Body of pancreas (tissue), 4 donors: ENCODE data around the gene GSTP1. TPM values are rescaled to one million over a fixed set of nuclear protein-coding genes. Genes with fewer than 3 reads are reported as not detected.

Experiments
- ATAC-seq: fragments of 150-250 bp; one replicate; pipeline ENCODE4 v1.9.1; 2016
- DNase-seq, 4 donors: peaks; one replicate each; pipeline ENCODE4 v3.0.0-alpha.2; 2019
- H3K27ac ChIP-seq, 4 donors: fragments of 200-600 bp; sonication (generic); 1 replicate in 3 of 4; 2 replicates in 1 of 4; pipeline versions ENCODE4 v1.5.1 to v1.6.1; 2016 to 2019; ENCODE audit warnings: mild to moderate bottlenecking in 1 of 4, mixed read lengths in 1 of 4, moderate library complexity in 1 of 4
- H3K27me3 ChIP-seq, 2 donors: fragments of 200-600 bp; sonication (generic); one replicate each; pipeline ENCODE4 v1.6.0; 2016; ENCODE audit warnings: mild to moderate bottlenecking in 1 of 2
- H3K36me3 ChIP-seq, 2 donors: fragments of 200-600 bp; sonication (generic); replicated peaks in 1 of 2; 2 replicates each; pipeline ENCODE4 v1.5.1; 2016; ENCODE audit warnings: low read depth in 2 of 2; ENCODE audit not compliant: insufficient read depth in 1 of 2
- H3K4me1 ChIP-seq: fragments of 200-600 bp; sonication (generic); one replicate; pipeline ENCODE4 v1.6.0; 2016
- H3K4me3 ChIP-seq, 2 donors: fragments of 200-600 bp; sonication (generic); 1 replicate in 1 of 2; 2 replicates in 1 of 2; pipeline ENCODE4 v1.5.1; 2016 to 2019
- H3K9me3 ChIP-seq, 3 donors: fragments of 200-600 bp; sonication (generic); 1 replicate in 2 of 3; 2 replicates in 1 of 3; pipeline ENCODE4 v1.5.1; 2016
- CTCF ChIP-seq, 7 experiments: fragments of 450-650 bp in 4 of 7; fragments of 200-600 bp in 3 of 7; sonication (generic) in 3 of 7; IDR thresholded peaks; one replicate each; pipeline ENCODE4 v1.5.1; 2016 to 2019; ENCODE audit warnings: antibody characterized with exemption in 7 of 7
- POLR2A ChIP-seq, 3 donors: fragments of 450-650 bp; IDR thresholded peaks; one replicate each; pipeline ENCODE4 v1.6.1; 2016; ENCODE audit warnings: antibody characterized with exemption in 3 of 3, mild to moderate bottlenecking in 2 of 3
- WGBS, 2 donors: methylation state at CpG; one replicate each; pipeline ENCODE4 v1.1.5; 2017; 5-methylcytosine and 5-hydroxymethylcytosine counted together
- intact Hi-C: fragments of 100-400 bp; cut with DNase I; formaldehyde crosslinking; loops from one replicate; pipeline ENCODE4 v1.15.1; 2023
- small RNA-seq: library from RNA; depleted of rRNA; stranded (forward); fragments of <200 nt; gene quantifications from one replicate; pipeline ENCODE3, GENCODE V24; 2016
- total RNA-seq, 2 donors: library from RNA; depleted of rRNA; stranded (reverse); fragments of >200 nt; gene quantifications; one replicate each; pipeline ENCODE4 v1.1.0, GENCODE V29; 2016

Gene GSTP1
- total RNA-seq, 2 donors from 2014 or later = 359 to 454 TPM

- TF ChIP-seq POLR2A (IDR thresholded peaks at IDR 0.05) (no peak), CTCF (IDR thresholded peaks at IDR 0.05) (no peak)
- Histone ChIP-seq H3K27ac (no peak overlapping the region), H3K4me3 (no peak overlapping the region), H3K27me3 (no peaks in the 10 kb centered on the region), H3K4me1 (peaks cover 38% of the 10 kb centered on the region), H3K9me3 (no peaks in the 10 kb centered on the region), H3K36me3 (no peaks in the 10 kb centered on the region)
- 80 to 83% methylated on average over 11 to 17 of the region's 22 CpGs for WGBS, 2 donors
- ATAC-seq (no peak), DNase-seq (no peak)
- intact Hi-C loops = no loop called here
Observed at GRCh38 chr11:67633758-67634365, 50.2 kb downstream of the GSTP1 start.

- Histone ChIP-seq H3K4me3 (no peak overlapping the region), H3K4me1 (peaks cover 30% of the 10 kb centered on the region), H3K36me3 (no peaks in the 10 kb centered on the region), H3K27me3 (no peaks in the 10 kb centered on the region), H3K9me3 (no peaks in the 10 kb centered on the region), H3K27ac (no peak overlapping the region)
- TF ChIP-seq POLR2A (IDR thresholded peaks at IDR 0.05) = no peak
- no peak for TF ChIP-seq CTCF (IDR thresholded peaks at IDR 0.05)
- WGBS, 2 donors = 83 to 90% methylated on average over 4 to 20 of the region's 20 CpGs
- ATAC-seq = no peak
- intact Hi-C loops = no loop called here
- DNase-seq = no peak
Observed at GRCh38 chr11:67634366-67635230, 51.0 kb downstream of the GSTP1 start.

- peaks cover 35% of the 10 kb centered on the region for H3K4me1 ChIP-seq
- no peak overlapping the region for H3K4me3 ChIP-seq
- no peak overlapping the region for H3K27ac ChIP-seq
- 91 to 100% methylated on average over 2 to 4 of the region's 4 CpGs for WGBS, 2 donors
- H3K36me3 ChIP-seq = no peaks in the 10 kb centered on the region
- TF ChIP-seq CTCF (IDR thresholded peaks at IDR 0.05) = no peak
- no peak for TF ChIP-seq POLR2A (IDR thresholded peaks at IDR 0.05)
- intact Hi-C loops = no loop called here
- H3K27me3 ChIP-seq = no peaks in the 10 kb centered on the region
- ATAC-seq (no peak), DNase-seq (no peak)
- H3K9me3 ChIP-seq = no peaks in the 10 kb centered on the region
Observed at GRCh38 chr11:67635231-67635521, 51.6 kb downstream of the GSTP1 start.

Small RNA genes within 50 kb of the gene (small RNA-seq; reads per million reads assigned to genes)
- gene AP003385.3 = not detected

Other genes with a start within 250 kb of the GSTP1 start
- gene POLD4, start 230.3 kb upstream of the GSTP1 start, total RNA-seq = 100 to 1,000 TPM in 1 of 2 donors, 10 to 100 TPM in 1; 82.1 to 103 TPM
- gene CLCF1, start 210.2 kb upstream of the GSTP1 start, total RNA-seq = 10 to 100 TPM in 1 of 2 donors, 1 to 10 TPM in 1; 2.3 to 14.5 TPM
- 10 to 100 TPM; 22.6 to 49.4 TPM for gene RAD9A, start 191.8 kb upstream of the GSTP1 start, total RNA-seq
- 100 to 1,000 TPM in 1 of 2 donors, 10 to 100 TPM in 1; 81.1 to 104 TPM for gene PPP1CA, start 182.0 kb upstream of the GSTP1 start, total RNA-seq
- gene TBC1D10C, start 179.7 kb upstream of the GSTP1 start, total RNA-seq = 1 to 10 TPM; 1.6 to 4.3 TPM
- 1 to 10 TPM; 2.1 to 2.6 TPM for gene CARNS1, start 168.1 kb upstream of the GSTP1 start, total RNA-seq
- 10 to 100 TPM; 34.9 to 36.1 TPM for gene RPS6KB2, start 155.3 kb upstream of the GSTP1 start, total RNA-seq
- 1 to 10 TPM; 6.0 to 6.9 TPM for gene PTPRCAP, start 146.1 kb upstream of the GSTP1 start, total RNA-seq
- gene CORO1B, start 140.3 kb upstream of the GSTP1 start, total RNA-seq = 10 to 100 TPM; 53.1 to 55.3 TPM
- not detected for gene GPR152, start 131.1 kb upstream of the GSTP1 start, total RNA-seq
- 1 to 10 TPM in 1 of 2 donors, not detected in 1; 3.1 TPM for gene CABP4, start 128.5 kb upstream of the GSTP1 start, total RNA-seq
- gene TMEM134, start 114.6 kb upstream of the GSTP1 start, total RNA-seq = 100 to 1,000 TPM in 1 of 2 donors, 10 to 100 TPM in 1; 69.5 to 118 TPM
- 10 to 100 TPM; 21.4 to 39.7 TPM for gene AIP, start 100.8 kb upstream of the GSTP1 start, total RNA-seq
- gene PITPNM1, start 78.4 kb upstream of the GSTP1 start, total RNA-seq = 10 to 100 TPM in 1 of 2 donors, 1 to 10 TPM in 1; 8.6 to 24.4 TPM
- 10 to 100 TPM; 56.7 to 59.4 TPM for gene CDK2AP2, start 75.7 kb upstream of the GSTP1 start, total RNA-seq
- gene CABP2, start 60.4 kb upstream of the GSTP1 start, total RNA-seq = not detected
- gene NDUFV1, start 23.1 kb downstream of the GSTP1 start, total RNA-seq = 100 to 1,000 TPM; 209 to 264 TPM
- gene NUDT8, start 46.1 kb downstream of the GSTP1 start, total RNA-seq = 10 to 100 TPM; 11.5 to 21.8 TPM
- not detected for gene TBX10, start 56.0 kb downstream of the GSTP1 start, total RNA-seq
- gene ACY3, start 66.9 kb downstream of the GSTP1 start, total RNA-seq = 10 to 100 TPM in 1 of 2 donors, 1 to 10 TPM in 1; 7.0 to 16.2 TPM
- gene ALDH3B2, start 90.8 kb downstream of the GSTP1 start, total RNA-seq = not detected